ENCODE results near the gene TAL1.

DNA sequence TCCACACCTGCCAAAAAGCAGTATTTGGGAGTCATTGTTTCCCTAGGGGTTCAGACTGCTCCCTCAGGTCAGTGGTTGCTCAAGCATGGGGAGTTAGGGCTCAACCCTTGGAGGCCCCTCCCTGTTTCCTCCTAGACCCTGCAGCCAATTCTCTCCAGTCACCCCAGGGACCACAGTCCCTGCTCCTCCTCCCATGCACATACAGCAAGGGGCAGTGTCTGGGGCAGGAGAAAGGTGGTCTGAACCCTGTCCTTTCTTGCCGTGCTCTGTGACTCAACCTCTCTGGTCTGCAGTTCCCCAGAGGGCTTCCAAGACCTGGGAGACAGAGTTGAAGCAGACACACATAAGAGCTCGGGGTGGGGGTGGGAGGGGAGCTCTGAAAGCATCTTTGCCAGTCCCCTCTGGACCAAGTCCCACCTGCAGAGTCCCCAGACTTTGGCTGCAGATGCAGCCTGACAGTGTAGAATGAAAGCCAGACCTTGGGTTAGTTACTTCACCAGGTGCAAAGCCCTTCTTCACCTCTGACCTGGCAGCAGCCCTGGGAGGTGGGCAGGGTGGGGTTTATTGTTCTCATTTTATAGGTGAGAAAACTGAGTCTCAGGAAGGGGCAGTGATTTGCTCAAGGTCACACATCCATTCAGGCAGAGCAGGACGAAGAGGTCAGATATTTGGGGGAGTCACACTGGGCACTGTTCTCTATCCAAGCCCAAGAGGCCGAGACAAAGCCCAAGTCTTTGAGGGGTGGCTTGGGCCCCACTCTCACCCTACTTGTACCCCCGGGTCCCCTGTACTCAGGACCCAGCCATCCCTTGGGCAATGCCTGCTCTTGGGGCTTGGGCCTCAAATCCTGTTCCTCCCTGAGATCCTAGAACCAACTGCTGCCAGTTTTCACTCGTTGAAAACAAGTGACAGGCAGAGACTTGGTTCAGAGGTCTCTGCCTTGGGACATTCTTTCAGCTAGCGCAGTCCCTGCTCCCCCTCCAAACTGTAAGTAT is 42.9 kb downstream of the TAL1 start:
- TF ChIP-seq POLR2A (IDR thresholded peaks at IDR 0.05): no peak
- TF ChIP-seq, protein P1, sequence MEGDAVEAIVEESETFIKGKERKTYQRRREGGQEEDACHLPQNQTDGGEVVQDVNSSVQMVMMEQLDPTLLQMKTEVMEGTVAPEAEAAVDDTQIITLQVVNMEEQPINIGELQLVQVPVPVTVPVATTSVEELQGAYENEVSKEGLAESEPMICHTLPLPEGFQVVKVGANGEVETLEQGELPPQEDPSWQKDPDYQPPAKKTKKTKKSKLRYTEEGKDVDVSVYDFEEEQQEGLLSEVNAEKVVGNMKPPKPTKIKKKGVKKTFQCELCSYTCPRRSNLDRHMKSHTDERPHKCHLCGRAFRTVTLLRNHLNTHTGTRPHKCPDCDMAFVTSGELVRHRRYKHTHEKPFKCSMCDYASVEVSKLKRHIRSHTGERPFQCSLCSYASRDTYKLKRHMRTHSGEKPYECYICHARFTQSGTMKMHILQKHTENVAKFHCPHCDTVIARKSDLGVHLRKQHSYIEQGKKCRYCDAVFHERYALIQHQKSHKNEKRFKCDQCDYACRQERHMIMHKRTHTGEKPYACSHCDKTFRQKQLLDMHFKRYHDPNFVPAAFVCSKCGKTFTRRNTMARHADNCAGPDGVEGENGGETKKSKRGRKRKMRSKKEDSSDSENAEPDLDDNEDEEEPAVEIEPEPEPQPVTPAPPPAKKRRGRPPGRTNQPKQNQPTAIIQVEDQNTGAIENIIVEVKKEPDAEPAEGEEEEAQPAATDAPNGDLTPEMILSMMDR (IDR thresholded peaks at IDR 0.05): no peak

Measured in tibial nerve (tissue), 3 donors.